ENCODE results near the gene SLC4A1.

Gene SLC4A1

GRCh38 chr17:44236444-44236991 is 31.4 kb downstream of the SLC4A1 start:
- in situ Hi-C loops (cut with MboI; ENCODE audit: low sequenced_read_pairs, unreplicated experiment), result no loop called here
- no peak for DNase-seq (ENCODE audit: low spot score)
- TF ChIP-seq CTCF (IDR thresholded peaks at IDR 0.05; ENCODE audit: borderline replicate concordance, control extremely low read depth, extremely low read depth, insufficient read depth, missing control alignments), result no peak

DNA sequence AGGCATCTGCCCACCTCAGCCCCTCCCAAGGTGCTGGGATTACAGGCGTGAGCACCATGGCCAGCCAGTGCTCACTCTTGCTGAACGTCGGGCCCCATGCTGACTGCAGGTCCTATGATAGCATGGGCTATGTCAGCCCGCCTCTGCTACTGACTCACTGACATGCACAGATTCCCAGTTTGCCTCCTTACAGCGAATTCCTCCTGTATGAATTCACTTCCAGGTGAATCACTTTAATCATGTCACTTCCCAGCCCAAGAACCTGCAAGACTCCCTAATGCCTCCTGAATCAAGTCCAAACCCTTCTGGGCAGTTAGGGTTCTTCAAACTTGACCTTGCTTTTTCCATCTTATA is 32.4 kb downstream of the SLC4A1 start:
- in situ Hi-C loops (cut with MboI; ENCODE audit: low sequenced_read_pairs, unreplicated experiment), result no loop called here
- TF ChIP-seq CTCF (IDR thresholded peaks at IDR 0.05; ENCODE audit: borderline replicate concordance, control extremely low read depth, extremely low read depth, insufficient read depth, missing control alignments), result no peak
- no peak for DNase-seq (ENCODE audit: low spot score)

DNA sequence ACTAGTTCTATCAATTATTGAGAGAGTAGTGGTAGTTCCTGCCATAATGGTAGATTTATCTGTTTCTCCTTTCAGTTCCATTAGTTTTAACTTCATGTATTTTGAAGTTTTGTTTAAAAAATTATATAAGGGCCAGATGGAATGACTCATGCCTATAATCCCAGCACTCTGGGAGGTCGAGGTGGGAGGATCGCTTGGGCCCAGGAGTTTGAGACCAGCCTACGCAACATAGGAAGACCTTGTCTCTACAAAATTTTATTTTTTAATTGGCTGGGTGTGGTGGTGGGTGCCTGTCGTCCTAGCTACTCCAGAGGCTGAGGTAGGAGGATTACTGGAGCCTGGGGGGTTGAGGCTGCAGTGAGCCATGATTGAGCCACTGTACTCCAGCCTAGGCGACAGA is 34.4 kb downstream of the SLC4A1 start:
- in situ Hi-C loops (cut with MboI; ENCODE audit: low sequenced_read_pairs, unreplicated experiment), result no loop called here
- TF ChIP-seq CTCF (IDR thresholded peaks at IDR 0.05; ENCODE audit: borderline replicate concordance, control extremely low read depth, extremely low read depth, insufficient read depth, missing control alignments), result no peak
- DNase-seq (ENCODE audit: low spot score), result no peak

DNA sequence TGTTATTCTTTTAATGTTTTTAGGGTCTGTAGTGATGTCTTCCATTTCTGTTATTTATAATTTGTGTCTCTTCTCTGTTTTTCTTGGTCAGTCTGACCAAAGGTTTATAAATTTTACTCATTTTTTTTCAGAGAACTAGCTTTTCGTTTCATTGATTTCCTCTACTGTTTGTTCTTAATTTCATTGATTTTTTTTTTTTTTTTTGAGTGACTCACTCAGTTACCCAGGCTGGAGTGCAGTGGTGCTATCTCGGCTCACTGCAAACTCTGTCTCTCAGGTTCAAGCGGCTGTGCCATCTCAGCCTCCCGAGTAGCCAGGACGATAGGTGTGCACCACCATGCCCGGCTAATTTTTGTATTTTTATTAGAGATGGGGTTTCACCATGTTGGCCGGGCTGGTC is 35.9 kb downstream of the SLC4A1 start:
- in situ Hi-C loops (cut with MboI; ENCODE audit: low sequenced_read_pairs, unreplicated experiment), result no loop called here
- DNase-seq (ENCODE audit: low spot score), result no peak
- no peak for TF ChIP-seq CTCF (IDR thresholded peaks at IDR 0.05; ENCODE audit: borderline replicate concordance, control extremely low read depth, extremely low read depth, insufficient read depth, missing control alignments)

GRCh38 chr17:44230140-44230539 is 37.8 kb downstream of the SLC4A1 start:
- TF ChIP-seq CTCF (IDR thresholded peaks at IDR 0.05; ENCODE audit: borderline replicate concordance, control extremely low read depth, extremely low read depth, insufficient read depth, missing control alignments), result no peak
- in situ Hi-C loops (cut with MboI; ENCODE audit: low sequenced_read_pairs, unreplicated experiment), result no loop called here
- DNase-seq (ENCODE audit: low spot score), result no peak

DNA sequence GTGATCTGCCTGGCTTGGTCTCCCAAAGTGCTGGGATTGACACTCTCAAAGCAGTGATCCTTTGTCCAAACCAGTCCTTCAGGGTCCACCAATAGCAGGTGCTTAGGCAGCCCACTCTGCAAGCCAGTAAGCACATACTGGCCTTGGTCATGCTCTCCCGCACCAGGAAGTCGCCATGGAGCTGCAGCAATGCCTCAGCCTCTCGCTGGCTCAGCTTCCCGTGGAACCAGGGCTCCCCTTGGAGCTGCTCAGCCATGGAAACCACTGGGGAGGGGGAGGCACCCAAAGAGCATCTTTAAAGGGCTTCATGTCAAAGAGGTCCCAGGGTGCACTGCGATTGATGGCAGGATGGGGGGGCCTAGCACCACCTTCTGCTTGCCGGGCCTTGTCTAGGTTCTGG is 38.8 kb downstream of the SLC4A1 start:
- no peak for DNase-seq (ENCODE audit: low spot score)
- TF ChIP-seq CTCF (IDR thresholded peaks at IDR 0.05; ENCODE audit: borderline replicate concordance, control extremely low read depth, extremely low read depth, insufficient read depth, missing control alignments), result no peak
- in situ Hi-C loops (cut with MboI; ENCODE audit: low sequenced_read_pairs, unreplicated experiment), result no loop called here

Measured in GM13976 (cell line).